KMS-11 (cell line): Measurements from ENCODE around the gene SRSF11.

Experiments
- H2AFZ ChIP-seq: fragments of 200-600 bp; sonication (generic); 2 replicates; pipeline ENCODE4 v1.6.1; 2016; ENCODE audit warnings: antibody characterized with exemption, mixed run types, low read depth
- H3K27ac ChIP-seq: fragments of 200-600 bp; sonication (generic); 2 replicates; pipeline ENCODE4 v1.6.1; 2016; ENCODE audit warnings: mild to moderate bottlenecking, mixed run types
- H3K27me3 ChIP-seq: fragments of 200-600 bp; sonication (generic); 2 replicates; pipeline ENCODE4 v1.6.1; 2017; ENCODE audit warnings: mild to moderate bottlenecking, low read depth, mixed run types, moderate library complexity; ENCODE audit not compliant: insufficient read depth
- H3K36me3 ChIP-seq: fragments of 200-600 bp; sonication (generic); 2 replicates; pipeline ENCODE4 v1.6.1; 2017; ENCODE audit warnings: mild to moderate bottlenecking, mixed run types; ENCODE audit not compliant: insufficient read depth
- H3K4me1 ChIP-seq: fragments of 200-600 bp; sonication (generic); 2 replicates; pipeline ENCODE4 v1.6.1; 2016; ENCODE audit warnings: mild to moderate bottlenecking, low read depth, mixed run types; ENCODE audit not compliant: poor library complexity, severe bottlenecking
- H3K4me2 ChIP-seq: fragments of 200-600 bp; sonication (generic); 2 replicates; pipeline ENCODE4 v1.7.0; 2016; ENCODE audit warnings: mild to moderate bottlenecking, mixed run types
- H3K4me3 ChIP-seq: fragments of 200-600 bp; sonication (generic); IDR thresholded peaks from 2 replicates; pipeline ENCODE4 v1.6.1; 2017; ENCODE audit warnings: low read depth, low read length, mixed read lengths; ENCODE audit not compliant: insufficient read depth
- H3K79me2 ChIP-seq: fragments of 200-600 bp; sonication (generic); 2 replicates; pipeline ENCODE4 v1.6.1; 2016; ENCODE audit warnings: low read depth, mixed run types; ENCODE audit not compliant: insufficient read depth
- H3K9ac ChIP-seq: fragments of 200-600 bp; sonication (generic); 2 replicates; pipeline ENCODE4 v1.6.1; 2016; ENCODE audit warnings: mild to moderate bottlenecking, mixed run types
- H4K20me1 ChIP-seq: fragments of 200-600 bp; sonication (generic); 2 replicates; pipeline ENCODE4 v1.6.1; 2016; ENCODE audit warnings: mild to moderate bottlenecking, mixed run types; ENCODE audit not compliant: insufficient read depth
- CTCF ChIP-seq: fragments of 200-600 bp; sonication (generic); conservative IDR thresholded peaks from 2 replicates; pipeline ENCODE4 v1.6.1; 2017; ENCODE audit warnings: low read depth, mild to moderate bottlenecking, antibody characterized with exemption, low read length, moderate library complexity, mixed read lengths

Gene SRSF11

GRCh38 chr1:70290218-70290617 is 69.0 kb downstream of the SRSF11 start:
- H3K4me2 ChIP-seq = no peak overlapping the region
- no peaks in the 10 kb centered on the region for H4K20me1 ChIP-seq
- no peak overlapping the region for H2AFZ ChIP-seq
- H3K9ac ChIP-seq = no peak overlapping the region
- no peaks in the 10 kb centered on the region for H3K36me3 ChIP-seq
- H3K27me3 ChIP-seq = no peaks in the 10 kb centered on the region
- H3K4me3 ChIP-seq = no peak overlapping the region
- TF ChIP-seq CTCF = no peak
- H3K4me1 ChIP-seq = no peaks in the 10 kb centered on the region
- H3K79me2 ChIP-seq = no peaks in the 10 kb centered on the region; the same call in 1 of the 2 replicates
- no peak overlapping the region for H3K27ac ChIP-seq

GRCh38 chr1:70293186-70293843 is 72.1 kb downstream of the SRSF11 start:
- Histone ChIP-seq H3K4me3 (no peak overlapping the region), H3K79me2 (no peaks in the 10 kb centered on the region; the same call in 1 of the 2 replicates), H3K4me1 (no peaks in the 10 kb centered on the region), H3K27me3 (no peaks in the 10 kb centered on the region), H2AFZ (no peak overlapping the region), H3K27ac (no peak overlapping the region), H4K20me1 (no peaks in the 10 kb centered on the region), H3K4me2 (no peak overlapping the region), H3K36me3 (no peaks in the 10 kb centered on the region), H3K9ac (no peak overlapping the region)
- no peak for TF ChIP-seq CTCF

- H2AFZ ChIP-seq = no peak overlapping the region
- H3K36me3 ChIP-seq = no peaks in the 10 kb centered on the region
- no peak overlapping the region for H3K4me2 ChIP-seq
- H3K4me1 ChIP-seq = no peaks in the 10 kb centered on the region
- H3K27ac ChIP-seq = no peak overlapping the region
- no peak overlapping the region for H3K4me3 ChIP-seq
- H3K79me2 ChIP-seq = no peaks in the 10 kb centered on the region; the same call in 1 of the 2 replicates
- H3K27me3 ChIP-seq = no peaks in the 10 kb centered on the region
- no peaks in the 10 kb centered on the region for H4K20me1 ChIP-seq
- no peak for TF ChIP-seq CTCF
- no peak overlapping the region for H3K9ac ChIP-seq
Observed at GRCh38 chr1:70295749-70296148, 74.6 kb downstream of the SRSF11 start.

GRCh38 chr1:70299472-70299871 is 78.3 kb downstream of the SRSF11 start:
- Histone ChIP-seq H3K27ac (no peak overlapping the region), H3K36me3 (no peaks in the 10 kb centered on the region)

More at GRCh38 chr1:70299472-70299871, 78.3 kb downstream of the SRSF11 start:
- Histone ChIP-seq H3K79me2 (no peaks in the 10 kb centered on the region; the same call in 1 of the 2 replicates), H4K20me1 (no peaks in the 10 kb centered on the region), H2AFZ (no peak overlapping the region), H3K9ac (no peak overlapping the region), H3K4me3 (no peak overlapping the region), H3K27me3 (no peaks in the 10 kb centered on the region), H3K4me2 (no peak overlapping the region), H3K4me1 (no peaks in the 10 kb centered on the region)
- TF ChIP-seq CTCF = no peak
